Measurements from ENCODE around the gene ZNF768.
A peak's percentile ranks its signal among the peaks of the same experiment; 100 is the strongest.
"Not testable (repeated sequence)": the region's sequence is repeated elsewhere in the genome, so short reads cannot be mapped to it uniquely, and the experiment has no call there.

ZNF768 gene

GRCh38 chr16:30524575-30525568, 1.5 kb downstream of the ZNF768 start:
- TF ChIP-seq, protein P1, sequence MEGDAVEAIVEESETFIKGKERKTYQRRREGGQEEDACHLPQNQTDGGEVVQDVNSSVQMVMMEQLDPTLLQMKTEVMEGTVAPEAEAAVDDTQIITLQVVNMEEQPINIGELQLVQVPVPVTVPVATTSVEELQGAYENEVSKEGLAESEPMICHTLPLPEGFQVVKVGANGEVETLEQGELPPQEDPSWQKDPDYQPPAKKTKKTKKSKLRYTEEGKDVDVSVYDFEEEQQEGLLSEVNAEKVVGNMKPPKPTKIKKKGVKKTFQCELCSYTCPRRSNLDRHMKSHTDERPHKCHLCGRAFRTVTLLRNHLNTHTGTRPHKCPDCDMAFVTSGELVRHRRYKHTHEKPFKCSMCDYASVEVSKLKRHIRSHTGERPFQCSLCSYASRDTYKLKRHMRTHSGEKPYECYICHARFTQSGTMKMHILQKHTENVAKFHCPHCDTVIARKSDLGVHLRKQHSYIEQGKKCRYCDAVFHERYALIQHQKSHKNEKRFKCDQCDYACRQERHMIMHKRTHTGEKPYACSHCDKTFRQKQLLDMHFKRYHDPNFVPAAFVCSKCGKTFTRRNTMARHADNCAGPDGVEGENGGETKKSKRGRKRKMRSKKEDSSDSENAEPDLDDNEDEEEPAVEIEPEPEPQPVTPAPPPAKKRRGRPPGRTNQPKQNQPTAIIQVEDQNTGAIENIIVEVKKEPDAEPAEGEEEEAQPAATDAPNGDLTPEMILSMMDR (IDR thresholded peaks at IDR 0.05; ENCODE audit: low read depth, low read length): no peak
- H3K4me3 ChIP-seq (replicated peaks in 1 of 2; ENCODE audit: low read depth in 2 of 2, low read length in 2 of 2): no peak overlapping the region
- no peak for DNase-seq (ENCODE audit: low read depth in 2 of 2)

DNA sequence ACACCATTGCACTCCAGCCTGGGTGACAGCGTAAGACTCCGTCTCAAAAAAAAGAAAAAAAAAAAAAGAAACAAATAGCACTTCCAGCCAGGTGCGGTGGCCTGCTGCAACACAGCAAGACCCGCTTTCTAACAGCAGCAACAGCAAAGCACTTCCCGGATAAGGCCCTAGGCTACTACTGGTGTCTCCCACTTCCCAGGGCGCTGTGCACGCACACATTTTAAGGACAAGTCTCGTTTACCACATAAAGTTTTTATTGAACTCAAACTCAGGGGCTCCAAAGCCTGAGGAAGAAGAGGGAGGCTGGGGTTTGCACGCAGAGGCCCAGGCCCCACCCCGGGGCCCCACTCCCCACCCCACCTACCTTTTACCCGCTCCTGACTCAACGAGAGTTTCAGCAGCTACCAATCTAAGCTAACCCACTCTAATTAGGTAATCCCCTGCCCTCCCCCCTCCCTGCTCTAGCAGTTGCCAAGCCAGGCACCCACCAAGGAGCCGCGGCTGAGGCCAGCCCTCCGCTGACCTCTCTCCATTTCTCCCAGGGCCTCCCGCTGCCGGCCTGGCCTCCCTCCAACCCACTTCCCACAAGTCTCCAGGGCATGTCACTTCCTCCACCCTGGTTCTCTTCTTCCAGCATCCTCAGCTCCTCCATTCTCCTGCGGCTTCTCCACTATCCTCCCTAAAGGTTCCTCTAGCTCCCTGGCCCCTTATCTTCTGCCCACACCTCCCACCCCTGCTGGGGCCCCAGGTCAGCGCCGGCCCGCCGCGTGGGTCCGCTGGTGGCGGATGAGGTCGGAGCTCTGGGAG, 2.4 kb downstream of the ZNF768 start:
- TF ChIP-seq, protein P1 (IDR thresholded peaks at IDR 0.05; ENCODE audit: low read depth, low read length): no peak
- H3K4me3 ChIP-seq (replicated peaks in 1 of 2; ENCODE audit: low read depth in 2 of 2, low read length in 2 of 2): no peak overlapping the region
- peak; percentile 30 to 45 for DNase-seq (ENCODE audit: low read depth in 2 of 2)

GRCh38 chr16:30522702-30523463, 3.5 kb downstream of the ZNF768 start:
- not testable (repeated sequence) for H3K4me3 ChIP-seq (replicated peaks in 1 of 2; ENCODE audit: low read depth in 2 of 2, low read length in 2 of 2); DNase-seq (ENCODE audit: low read depth in 2 of 2)

DNA sequence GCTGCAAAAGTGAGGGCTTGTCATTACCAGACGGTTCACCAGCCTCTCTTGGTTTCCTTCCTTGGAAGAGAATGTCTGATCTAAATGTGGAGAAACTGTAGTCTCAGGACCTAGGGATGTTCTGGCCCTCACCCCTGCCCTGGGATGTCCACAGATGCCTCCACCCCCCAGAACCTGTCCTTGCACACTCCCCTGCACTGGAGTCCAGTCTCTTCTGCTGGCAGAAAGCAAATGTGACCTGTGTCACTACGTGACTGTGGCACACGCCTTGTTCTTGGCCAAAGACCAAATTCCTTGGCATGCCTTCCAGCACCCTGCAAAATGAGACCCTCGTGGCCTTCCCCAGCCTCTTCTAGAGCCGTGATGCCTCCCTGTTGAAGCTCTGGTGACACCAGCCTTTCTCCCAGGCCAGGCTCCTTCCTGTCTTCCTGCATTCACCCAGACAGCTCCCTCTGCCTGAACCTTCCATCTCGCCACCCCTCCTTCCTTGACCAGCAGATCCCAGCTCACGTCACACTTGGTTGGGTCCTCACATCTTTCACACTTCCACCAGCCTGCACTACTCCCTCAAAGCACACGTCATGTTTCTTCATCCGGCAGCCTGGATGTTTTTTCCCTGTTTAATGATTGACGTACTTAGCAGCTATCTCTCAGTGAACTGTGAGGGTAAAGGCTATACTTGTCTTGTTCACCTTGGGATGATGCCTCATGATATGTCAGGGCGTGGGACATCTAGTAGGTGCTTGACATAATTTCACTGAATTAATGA, 4.3 kb downstream of the ZNF768 start:
- DNase-seq (ENCODE audit: low read depth in 2 of 2): no peak
- TF ChIP-seq, protein P1 (IDR thresholded peaks at IDR 0.05; ENCODE audit: low read depth, low read length): no peak

DNA sequence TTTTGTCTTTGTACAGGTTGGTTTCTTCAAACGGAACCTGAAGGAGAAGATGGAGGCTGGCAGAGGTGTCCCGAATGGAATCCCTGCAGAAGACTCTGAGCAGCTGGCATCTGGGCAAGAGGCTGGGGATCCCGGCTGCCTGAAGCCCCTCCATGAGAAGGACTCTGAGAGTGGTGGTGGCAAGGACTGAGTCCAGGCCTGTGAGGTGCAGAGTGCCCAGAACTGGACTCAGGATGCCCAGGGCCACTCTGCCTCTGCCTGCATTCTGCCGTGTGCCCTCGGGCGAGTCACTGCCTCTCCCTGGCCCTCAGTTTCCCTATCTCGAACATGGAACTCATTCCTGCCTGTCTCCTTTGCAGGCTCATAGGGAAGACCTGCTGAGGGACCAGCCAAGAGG, 4.9 kb downstream of the ZNF768 start:
- TF ChIP-seq, protein P1 (IDR thresholded peaks at IDR 0.05; ENCODE audit: low read depth, low read length): no peak
- H3K4me3 ChIP-seq (replicated peaks in 1 of 2; ENCODE audit: low read depth in 2 of 2, low read length in 2 of 2): no peak overlapping the region
- DNase-seq (ENCODE audit: low read depth in 2 of 2): no peak

More for the DNA sequence above, 4.3 kb downstream of the ZNF768 start:
- no peak overlapping the region for H3K4me3 ChIP-seq (replicated peaks in 1 of 2; ENCODE audit: low read depth in 2 of 2, low read length in 2 of 2)

DNA sequence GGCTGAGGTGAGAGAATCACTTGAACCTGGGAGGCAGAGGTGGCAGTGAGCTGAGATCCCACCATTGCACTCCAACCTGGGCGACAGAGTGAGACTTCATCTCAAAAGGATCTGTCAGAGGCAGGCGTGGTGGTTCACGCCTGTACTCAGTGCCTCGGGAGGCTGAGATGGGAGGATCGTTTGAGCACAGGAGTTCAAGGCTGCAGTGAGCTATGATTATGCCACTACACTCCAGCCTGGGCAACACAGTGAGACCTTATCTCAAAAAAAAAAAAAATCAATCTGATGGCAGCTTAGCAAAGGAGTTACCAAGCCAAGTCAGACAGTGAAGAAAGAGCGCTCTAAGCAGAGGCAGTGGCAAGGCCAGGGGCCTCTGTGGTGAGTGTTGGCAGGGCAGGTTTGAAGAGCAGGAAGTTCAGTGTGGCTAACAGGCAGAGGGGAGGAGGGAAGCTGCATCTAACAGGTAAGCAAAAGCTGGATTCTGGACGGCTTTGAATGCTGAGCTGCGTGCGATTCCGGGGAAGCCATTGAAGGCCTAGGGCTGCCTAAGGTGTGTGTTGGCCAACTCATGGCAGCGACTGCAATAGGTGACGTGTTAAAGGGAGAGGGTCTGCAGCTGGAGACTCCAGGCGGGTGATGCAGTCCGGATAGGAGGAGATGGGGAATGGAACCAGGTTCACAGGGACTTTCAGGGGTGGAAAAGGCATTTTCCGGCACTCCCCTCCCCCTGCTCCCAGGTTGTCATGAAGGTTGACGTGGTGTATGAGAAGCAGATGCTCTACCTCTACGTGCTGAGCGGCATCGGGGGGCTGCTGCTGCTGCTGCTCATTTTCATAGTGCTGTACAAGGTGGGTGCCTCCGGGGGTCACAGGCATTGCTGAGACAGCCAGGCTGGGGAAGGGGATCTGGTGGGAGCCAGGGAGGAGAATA, 7.0 kb downstream of the ZNF768 start:
- TF ChIP-seq, protein P1 (IDR thresholded peaks at IDR 0.05; ENCODE audit: low read depth, low read length): no peak
- DNase-seq (ENCODE audit: low read depth in 2 of 2): no peak

More for the DNA sequence above, 7.0 kb downstream of the ZNF768 start:
- no peak overlapping the region for H3K4me3 ChIP-seq (replicated peaks in 1 of 2; ENCODE audit: low read depth in 2 of 2, low read length in 2 of 2)
